Nephron (organoid): ENCODE results near the gene ABTB2.

Source experiments
- H3K27ac Mint-ChIP-seq, 3 experiments: 2 replicates each; pipeline ENCODE4 v1.8.0; 2020; ENCODE audit warnings: mixed read lengths in 3 of 3, mild to moderate bottlenecking in 2 of 3, moderate library complexity in 1 of 3
- H3K27me3 Mint-ChIP-seq: 2 replicates; pipeline ENCODE4 v1.8.0; 2021; ENCODE audit warnings: low read depth, mild to moderate bottlenecking, moderate library complexity, mixed read lengths
- H3K36me3 Mint-ChIP-seq: 2 replicates; pipeline ENCODE4 v1.8.0; 2020; ENCODE audit warnings: low read depth, mixed read lengths
- H3K4me1 Mint-ChIP-seq: 2 replicates; pipeline ENCODE4 v1.8.0; 2020; ENCODE audit warnings: mixed read lengths
- H3K4me3 Mint-ChIP-seq, 3 experiments: 2 replicates each; pipeline ENCODE4 v1.8.0; 2020; ENCODE audit warnings: mild to moderate bottlenecking in 3 of 3, mixed read lengths in 3 of 3, moderate library complexity in 2 of 3
- H3K9me3 Mint-ChIP-seq: 2 replicates; pipeline ENCODE4 v1.8.0; 2020; ENCODE audit warnings: mixed read lengths
- TF ChIP-seq, protein P1 (sequence below), 3 experiments: fragments of 200-600 bp; sonication (generic); IDR thresholded peaks; one replicate each; pipeline ENCODE4 v1.5.0; 2021; ENCODE audit warnings: antibody characterized with exemption in 3 of 3; ENCODE audit not compliant: unreplicated experiment in 3 of 3

Gene ABTB2

DNA sequence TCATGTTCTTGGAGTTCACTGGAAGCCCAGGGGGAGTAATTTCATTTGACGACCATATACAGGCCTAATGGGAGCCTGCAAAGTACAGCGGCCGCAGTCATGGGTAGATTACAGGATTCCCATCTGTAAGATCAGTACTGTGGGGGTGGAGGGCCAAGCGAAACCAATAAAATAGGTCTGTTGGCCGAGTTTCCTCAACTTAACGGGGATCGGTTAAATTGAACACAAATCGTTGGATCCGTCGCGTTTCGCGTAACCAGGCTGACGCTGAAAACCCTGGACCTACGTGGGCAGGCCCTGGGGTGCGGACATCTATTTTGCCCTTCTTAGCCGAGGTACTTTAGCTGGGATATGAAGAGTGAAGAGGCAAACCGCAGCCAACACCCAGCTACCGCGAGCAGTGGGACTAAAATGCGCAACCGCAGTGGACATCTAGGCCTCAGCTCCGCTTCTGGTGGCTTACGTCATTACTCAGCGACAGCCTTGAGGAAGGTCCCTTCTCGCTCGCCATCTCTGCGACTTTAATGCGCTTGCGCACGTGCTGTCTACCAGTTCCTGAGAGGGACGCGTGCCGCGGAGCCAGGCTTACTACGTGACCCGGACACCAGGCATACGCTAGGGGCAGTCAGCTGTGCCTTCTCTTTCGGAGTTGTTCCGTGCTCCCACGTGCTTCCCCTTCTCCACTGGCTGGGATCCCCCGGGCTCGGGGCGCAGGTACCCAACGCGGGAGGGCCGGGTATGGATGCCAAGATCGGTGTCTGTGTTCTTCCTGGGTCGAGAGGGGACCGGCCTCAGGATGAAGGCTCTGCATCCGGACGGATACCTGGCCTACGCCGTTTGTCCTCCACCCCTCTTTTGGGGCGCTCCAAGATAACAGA, 252.5 kb downstream of the ABTB2 start, which contains the start of gene NAT10:
Gene NAT10 (plus strand): TSS at position 551 of the 878 bp plus-strand sequence. CDS start 2,597 bp downstream, outside the sequence.
- peak within 1 kb of the TSS; percentile 99 for H3K27ac Mint-ChIP-seq
- TF ChIP-seq, protein P1, sequence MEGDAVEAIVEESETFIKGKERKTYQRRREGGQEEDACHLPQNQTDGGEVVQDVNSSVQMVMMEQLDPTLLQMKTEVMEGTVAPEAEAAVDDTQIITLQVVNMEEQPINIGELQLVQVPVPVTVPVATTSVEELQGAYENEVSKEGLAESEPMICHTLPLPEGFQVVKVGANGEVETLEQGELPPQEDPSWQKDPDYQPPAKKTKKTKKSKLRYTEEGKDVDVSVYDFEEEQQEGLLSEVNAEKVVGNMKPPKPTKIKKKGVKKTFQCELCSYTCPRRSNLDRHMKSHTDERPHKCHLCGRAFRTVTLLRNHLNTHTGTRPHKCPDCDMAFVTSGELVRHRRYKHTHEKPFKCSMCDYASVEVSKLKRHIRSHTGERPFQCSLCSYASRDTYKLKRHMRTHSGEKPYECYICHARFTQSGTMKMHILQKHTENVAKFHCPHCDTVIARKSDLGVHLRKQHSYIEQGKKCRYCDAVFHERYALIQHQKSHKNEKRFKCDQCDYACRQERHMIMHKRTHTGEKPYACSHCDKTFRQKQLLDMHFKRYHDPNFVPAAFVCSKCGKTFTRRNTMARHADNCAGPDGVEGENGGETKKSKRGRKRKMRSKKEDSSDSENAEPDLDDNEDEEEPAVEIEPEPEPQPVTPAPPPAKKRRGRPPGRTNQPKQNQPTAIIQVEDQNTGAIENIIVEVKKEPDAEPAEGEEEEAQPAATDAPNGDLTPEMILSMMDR (IDR thresholded peaks at IDR 0.05; ENCODE audit: unreplicated experiment in 3 of 3): peak in 1 of 3 experiments; percentile 12
- H3K27me3 Mint-ChIP-seq: no peaks in the 10 kb centered on the region
- H3K4me3 Mint-ChIP-seq: peak within 1 kb of the TSS; percentile 97 to 99 (median 97)
- no peaks in the 10 kb centered on the region for H3K9me3 Mint-ChIP-seq
- peaks cover 22% of the 10 kb centered on the region for H3K36me3 Mint-ChIP-seq
- H3K4me1 Mint-ChIP-seq: peaks cover 39% of the 10 kb centered on the region

DNA sequence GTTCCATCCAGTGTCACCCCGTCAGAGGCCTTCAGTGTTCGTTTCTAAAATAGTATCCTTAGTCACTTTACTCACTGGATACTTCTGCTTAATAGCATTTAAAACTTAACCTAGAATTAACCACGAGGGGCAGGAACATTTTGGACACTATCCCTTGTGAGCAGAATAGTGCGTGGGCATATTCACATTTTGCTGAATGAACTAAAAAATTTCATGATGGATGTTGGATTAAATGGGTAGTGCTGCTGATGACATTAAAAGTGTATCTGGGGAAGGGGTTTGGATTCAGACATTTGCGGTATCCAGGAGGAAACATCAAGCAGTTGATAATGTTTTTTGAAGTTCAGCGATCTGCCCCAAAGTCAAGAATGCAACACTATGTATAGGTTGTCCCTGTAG, 253.1 kb downstream of the ABTB2 start:
- H3K4me3 Mint-ChIP-seq: peak overlapping the region; percentile 97 to 99 (median 97)
- no peaks in the 10 kb centered on the region for H3K27me3 Mint-ChIP-seq
- TF ChIP-seq, protein P1 (IDR thresholded peaks at IDR 0.05; ENCODE audit: unreplicated experiment in 3 of 3): no peak
- peak overlapping the region; percentile 99 for H3K27ac Mint-ChIP-seq
- no peaks in the 10 kb centered on the region for H3K9me3 Mint-ChIP-seq
- H3K4me1 Mint-ChIP-seq: peaks cover 39% of the 10 kb centered on the region
- H3K36me3 Mint-ChIP-seq: peaks cover 25% of the 10 kb centered on the region
